B cell (primary cell): Measurements from ENCODE around the gene LRIF1.

Experiments
- CTCF ChIP-seq: fragments of 200-600 bp; IDR thresholded peaks from one replicate; pipeline ENCODE4 v1.8.0; 2022; ENCODE audit warnings: antibody characterized with exemption, mild to moderate bottlenecking
- EZH2 ChIP-seq: IDR thresholded peaks from 2 replicates; pipeline ENCODE4 v1.6.1; 2012; ENCODE audit warnings: borderline replicate concordance, low read depth, mild to moderate bottlenecking, moderate library complexity, low read length; ENCODE audit not compliant: insufficient read depth, poor library complexity, severe bottlenecking

DNA sequence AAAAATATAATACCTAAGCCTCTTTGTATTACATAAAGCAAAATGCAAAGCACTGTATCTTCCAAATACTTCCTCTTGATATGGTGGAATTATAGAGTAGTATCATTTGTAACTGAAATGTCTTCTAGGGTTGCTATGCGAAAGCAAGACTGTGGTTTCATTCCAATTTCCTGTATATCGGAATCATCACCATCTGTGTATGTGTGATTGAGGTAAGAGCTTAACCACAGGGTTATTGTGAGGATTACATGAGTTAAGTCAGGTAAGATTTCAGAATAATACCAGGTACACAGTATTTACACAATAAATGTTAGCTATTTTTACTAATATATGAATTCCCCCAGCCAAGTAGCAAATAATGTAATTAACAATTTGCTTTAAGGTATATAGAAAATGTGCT is 66.0 kb downstream of the LRIF1 start:
- TF ChIP-seq EZH2 (no peak), CTCF (no peak)
